Astrocyte of the cerebellum (primary cell): ENCODE measurements around the gene TOR2A.

Experiments
- DNase-seq: peaks from one replicate; pipeline ENCODE4 v3.0.0-alpha.2; 2011; ENCODE audit warnings: low read depth
- H3K4me3 ChIP-seq: 2 replicates; pipeline ENCODE4 v1.5.1; 2011; ENCODE audit warnings: mild to moderate bottlenecking, low read depth, low read length, moderate library complexity
- in situ Hi-C: cut with HindIII; loops from 2 replicates; pipeline ENCODE4 v1.10.0; 2017; ENCODE audit warnings: low sequenced_read_pairs
- TF ChIP-seq, protein P1 (sequence below): IDR thresholded peaks from 2 replicates; pipeline ENCODE4 v1.5.1; 2012; ENCODE audit warnings: low read length, low read depth, moderate library complexity, mild to moderate bottlenecking; ENCODE audit errors: missing control alignments

TOR2A gene

DNA sequence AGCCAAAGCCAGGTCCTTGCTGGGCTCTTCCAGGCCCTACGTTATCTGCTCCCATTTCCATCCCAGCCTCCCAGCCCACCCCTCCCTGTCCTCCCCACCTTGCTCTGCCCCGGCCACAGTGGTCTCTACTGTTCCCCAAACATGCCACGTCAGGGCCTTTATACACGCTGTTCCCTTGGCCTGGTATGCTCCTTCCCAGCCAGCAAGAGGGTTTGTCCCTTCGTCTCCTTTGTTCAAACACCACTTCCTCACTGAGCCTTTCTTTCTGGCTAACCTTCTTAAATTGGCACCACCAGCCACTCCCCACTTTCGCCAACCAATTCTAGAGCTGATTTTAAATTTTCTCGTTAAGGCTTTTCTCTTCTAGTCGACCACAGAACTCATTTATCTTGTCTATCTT, 33.6 kb upstream of the TOR2A start:
- no peak overlapping the region for H3K4me3 ChIP-seq
- TF ChIP-seq, protein P1, sequence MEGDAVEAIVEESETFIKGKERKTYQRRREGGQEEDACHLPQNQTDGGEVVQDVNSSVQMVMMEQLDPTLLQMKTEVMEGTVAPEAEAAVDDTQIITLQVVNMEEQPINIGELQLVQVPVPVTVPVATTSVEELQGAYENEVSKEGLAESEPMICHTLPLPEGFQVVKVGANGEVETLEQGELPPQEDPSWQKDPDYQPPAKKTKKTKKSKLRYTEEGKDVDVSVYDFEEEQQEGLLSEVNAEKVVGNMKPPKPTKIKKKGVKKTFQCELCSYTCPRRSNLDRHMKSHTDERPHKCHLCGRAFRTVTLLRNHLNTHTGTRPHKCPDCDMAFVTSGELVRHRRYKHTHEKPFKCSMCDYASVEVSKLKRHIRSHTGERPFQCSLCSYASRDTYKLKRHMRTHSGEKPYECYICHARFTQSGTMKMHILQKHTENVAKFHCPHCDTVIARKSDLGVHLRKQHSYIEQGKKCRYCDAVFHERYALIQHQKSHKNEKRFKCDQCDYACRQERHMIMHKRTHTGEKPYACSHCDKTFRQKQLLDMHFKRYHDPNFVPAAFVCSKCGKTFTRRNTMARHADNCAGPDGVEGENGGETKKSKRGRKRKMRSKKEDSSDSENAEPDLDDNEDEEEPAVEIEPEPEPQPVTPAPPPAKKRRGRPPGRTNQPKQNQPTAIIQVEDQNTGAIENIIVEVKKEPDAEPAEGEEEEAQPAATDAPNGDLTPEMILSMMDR, result no peak
- no peak for DNase-seq
- in situ Hi-C loops, result no loop called here

DNA sequence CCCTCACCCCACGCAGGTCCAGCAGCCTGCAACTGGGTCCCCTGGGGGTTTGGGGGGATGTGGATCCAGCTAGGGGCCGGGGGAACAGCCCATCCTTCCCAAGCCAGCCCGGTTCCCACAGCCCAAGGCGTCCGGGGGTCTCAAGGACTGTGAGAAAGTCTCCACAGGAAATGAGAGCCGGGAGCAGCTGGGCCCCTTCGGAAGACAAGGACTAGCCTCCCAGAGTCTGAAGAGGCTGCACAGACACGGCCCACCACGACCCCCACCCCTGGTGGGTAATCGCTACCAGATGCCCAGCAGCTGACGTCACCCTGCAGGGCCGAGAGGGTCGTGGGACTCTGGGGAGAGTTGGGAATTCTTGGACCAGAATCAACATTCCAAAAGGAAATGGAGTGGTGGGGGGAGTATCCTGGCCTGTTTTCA, 32.8 kb upstream of the TOR2A start:
- TF ChIP-seq, protein P1, result no peak
- DNase-seq, result no peak
- no peak overlapping the region for H3K4me3 ChIP-seq
- in situ Hi-C loops, result no loop called here

DNA sequence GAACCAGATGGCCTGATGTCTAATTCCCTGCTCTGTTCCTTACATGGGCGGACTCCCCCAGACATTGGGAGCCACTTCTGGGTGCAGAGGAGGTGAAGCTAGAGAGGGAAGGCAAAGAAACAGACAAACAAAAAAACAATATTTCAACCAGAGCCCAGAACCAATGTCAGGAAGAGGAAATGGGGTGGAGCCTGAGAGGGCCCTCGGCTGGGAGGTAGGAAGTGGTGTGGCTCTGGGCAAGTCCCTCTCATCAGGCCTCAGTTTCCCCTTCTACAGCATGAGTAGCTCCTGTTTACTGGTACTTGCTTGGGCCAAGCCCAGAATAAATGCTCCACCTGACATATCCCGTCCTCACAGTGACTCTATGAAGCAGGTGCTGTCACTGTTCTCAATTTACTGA, 32.3 kb upstream of the TOR2A start:
- DNase-seq, result no peak
- H3K4me3 ChIP-seq, result no peak overlapping the region
- in situ Hi-C loops, result no loop called here
- TF ChIP-seq, protein P1, result no peak

DNA sequence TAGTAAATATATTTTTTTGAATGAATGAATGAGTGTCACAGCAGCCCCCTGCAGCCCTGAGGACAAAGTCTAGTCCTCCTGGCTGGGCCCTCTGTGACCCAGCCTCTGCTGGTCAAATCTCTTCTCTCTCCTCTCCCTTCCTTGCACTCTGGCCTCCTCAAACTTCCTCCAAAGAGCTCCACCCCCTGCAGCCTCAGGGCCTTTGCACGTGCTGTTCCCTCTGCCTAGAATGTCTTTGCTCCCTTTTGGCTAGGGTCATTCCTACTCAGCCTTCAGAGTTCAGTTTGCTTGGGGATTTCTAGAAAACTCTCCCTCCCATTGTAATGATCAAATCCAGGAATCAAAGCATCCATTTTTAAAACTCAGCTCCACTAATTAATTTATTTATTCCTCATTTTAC, 30.3 kb upstream of the TOR2A start:
- no peak for DNase-seq
- in situ Hi-C loops, result no loop called here
- H3K4me3 ChIP-seq, result no peak overlapping the region
- TF ChIP-seq, protein P1, result no peak

DNA sequence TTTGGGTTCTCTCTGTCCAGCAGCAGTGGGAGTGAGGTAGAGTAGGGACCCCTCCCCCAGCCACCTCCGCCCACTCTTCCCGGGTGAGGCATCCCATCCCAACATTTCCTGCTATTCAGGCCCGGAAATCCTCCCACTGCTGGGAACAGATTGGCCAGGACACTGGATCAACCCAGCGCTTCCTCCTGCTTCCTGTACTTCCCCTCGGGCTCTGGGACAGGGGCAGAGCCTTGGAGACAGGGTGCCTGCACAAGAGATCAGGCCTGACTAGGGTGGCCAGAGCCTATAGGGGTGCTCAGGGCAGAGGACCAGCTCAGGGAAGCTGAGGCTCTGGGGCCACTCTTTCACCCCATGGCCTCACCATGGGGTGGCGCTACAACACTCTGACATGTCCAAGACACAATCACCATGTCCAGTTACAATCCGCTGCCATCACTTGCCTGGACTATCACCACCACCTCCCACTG, 28.9 kb upstream of the TOR2A start:
- TF ChIP-seq, protein P1, result no peak
- DNase-seq, result no peak
- no peak overlapping the region for H3K4me3 ChIP-seq
- in situ Hi-C loops, result loop anchor here (5.0 kb wide), 1 partner anchor 108 kb away; no protein-coding TSS in a partner anchor

DNA sequence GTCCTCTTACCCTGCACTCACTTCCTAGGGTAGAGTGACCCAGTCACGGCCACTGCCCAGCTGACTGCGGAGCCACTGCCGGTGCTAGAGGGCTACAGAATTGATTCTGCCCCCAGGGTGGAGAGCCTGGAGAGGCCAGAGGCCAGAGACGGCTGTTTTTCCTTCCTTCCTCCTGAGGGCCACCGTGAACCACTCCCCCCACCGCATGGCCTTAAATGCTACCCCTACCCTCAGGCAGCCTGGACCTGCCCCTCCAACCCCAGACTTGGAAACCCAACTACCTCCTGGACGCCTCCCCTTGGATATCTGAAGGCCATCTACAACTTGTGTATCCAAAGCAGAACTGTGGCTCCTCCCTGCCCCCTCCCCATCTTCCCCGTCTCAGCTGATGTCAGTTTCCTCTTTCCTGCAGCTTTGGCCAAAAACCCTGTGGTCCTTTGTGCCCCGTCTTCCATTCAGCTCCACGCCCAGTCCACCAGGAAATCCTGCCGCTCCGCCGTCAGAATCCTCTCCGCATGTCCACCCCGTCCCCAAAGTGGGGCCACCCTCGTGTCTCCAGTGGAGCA, 27.1 kb upstream of the TOR2A start:
- in situ Hi-C loops, result loop anchor here (5.0 kb wide), 1 partner anchor 110 kb away; no protein-coding TSS in a partner anchor
- no peak overlapping the region for H3K4me3 ChIP-seq
- TF ChIP-seq, protein P1, result no peak
- no peak for DNase-seq

DNA sequence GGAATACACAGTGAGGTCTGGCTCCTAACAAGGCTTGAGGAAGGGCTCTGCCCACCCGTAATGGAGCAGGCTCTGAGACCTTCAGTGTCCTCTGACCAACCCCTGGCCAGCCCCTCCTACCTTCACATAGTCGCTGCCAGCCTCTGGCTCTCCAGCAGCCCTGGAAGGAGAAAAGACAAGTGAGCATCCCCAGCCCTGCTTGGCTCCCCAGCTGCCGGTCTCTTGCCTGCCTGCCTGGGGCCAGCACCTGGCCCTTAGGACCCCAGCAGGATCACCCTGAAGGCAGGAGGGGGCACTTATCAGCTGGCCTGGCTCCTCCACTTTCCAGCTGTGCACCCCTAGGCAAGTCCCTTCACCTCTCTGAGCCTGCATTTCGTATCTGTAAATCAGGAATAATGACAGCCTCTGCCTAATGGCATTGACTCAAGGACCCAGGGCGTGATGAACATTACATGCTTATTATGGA, 26.4 kb upstream of the TOR2A start:
- TF ChIP-seq, protein P1, result no peak
- DNase-seq, result no peak
- no peak overlapping the region for H3K4me3 ChIP-seq
- in situ Hi-C loops, result loop anchor here (5.0 kb wide), 1 partner anchor 111 kb away; no protein-coding TSS in a partner anchor
